ENCODE results near the gene SFRP2. TPM values are rescaled to one million over a fixed set of nuclear protein-coding genes. Genes with fewer than 3 reads are reported as not detected.

Gene SFRP2
- total and polyA plus RNA-seq, 2 donors from 2014 or later = 4.1 TPM; not detected in 1

DNA sequence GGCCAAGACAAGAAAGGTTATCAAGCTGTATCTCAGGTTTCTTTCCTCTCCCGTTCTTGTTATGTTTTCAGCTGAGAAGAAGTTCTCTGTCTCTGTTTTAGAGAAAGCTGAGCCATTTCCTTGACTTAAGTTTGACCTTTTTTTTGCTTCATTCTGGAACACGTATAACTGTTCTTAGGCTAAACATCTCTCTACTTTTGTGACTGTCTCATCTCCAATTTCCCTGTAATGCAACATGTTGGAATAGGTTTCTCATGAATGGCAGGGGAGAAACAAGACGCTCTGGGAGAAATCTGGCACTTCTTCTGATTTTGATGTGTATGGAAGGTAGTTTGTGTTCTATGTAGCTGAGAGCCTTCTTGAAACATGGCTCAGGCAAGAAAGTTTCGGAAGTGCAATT is 36.2 kb upstream of the SFRP2 start:
- intact Hi-C loops (cut with DNase I) = no loop called here

DNA sequence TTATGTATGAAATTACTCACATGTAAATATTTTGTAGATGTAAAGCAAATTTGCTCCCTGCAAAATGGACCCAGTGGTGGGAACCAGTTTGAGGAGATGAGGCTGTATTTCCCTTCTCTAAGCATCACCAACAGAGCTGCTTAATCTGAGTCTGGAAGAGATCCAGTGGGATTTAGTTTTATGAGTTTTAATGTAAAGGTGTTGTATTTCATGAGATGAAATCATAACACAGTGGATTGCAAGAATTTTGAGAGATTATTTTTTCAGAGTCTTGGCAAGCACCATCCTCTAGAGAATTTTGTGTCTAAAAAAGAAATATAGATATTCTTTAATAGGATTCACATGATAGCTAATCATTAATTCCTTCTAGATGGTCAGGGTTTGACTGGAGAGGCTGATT is 35.6 kb upstream of the SFRP2 start:
- no peak overlapping the region for H3K4me3 ChIP-seq (ENCODE audit: low read length in 3 of 3)
- H3K4me1 ChIP-seq (ENCODE audit: control insufficient read depth in 2 of 3, insufficient read depth in 2 of 3, low read depth in 1 of 3, low read length in 3 of 3) = no peaks in the 10 kb centered on the region
- intact Hi-C loops (cut with DNase I) = no loop called here
- no peaks in the 10 kb centered on the region for H3K9me3 ChIP-seq (ENCODE audit: control insufficient read depth in 2 of 3, insufficient read depth in 1 of 3, low read length in 3 of 3)
- H3K27me3 ChIP-seq (ENCODE audit: control insufficient read depth, insufficient read depth, low read length) = no peaks in the 10 kb centered on the region
- no peak overlapping the region for H3K27ac ChIP-seq (ENCODE audit: low read depth in 2 of 2, low read length in 2 of 2)
- TF ChIP-seq, protein P1, sequence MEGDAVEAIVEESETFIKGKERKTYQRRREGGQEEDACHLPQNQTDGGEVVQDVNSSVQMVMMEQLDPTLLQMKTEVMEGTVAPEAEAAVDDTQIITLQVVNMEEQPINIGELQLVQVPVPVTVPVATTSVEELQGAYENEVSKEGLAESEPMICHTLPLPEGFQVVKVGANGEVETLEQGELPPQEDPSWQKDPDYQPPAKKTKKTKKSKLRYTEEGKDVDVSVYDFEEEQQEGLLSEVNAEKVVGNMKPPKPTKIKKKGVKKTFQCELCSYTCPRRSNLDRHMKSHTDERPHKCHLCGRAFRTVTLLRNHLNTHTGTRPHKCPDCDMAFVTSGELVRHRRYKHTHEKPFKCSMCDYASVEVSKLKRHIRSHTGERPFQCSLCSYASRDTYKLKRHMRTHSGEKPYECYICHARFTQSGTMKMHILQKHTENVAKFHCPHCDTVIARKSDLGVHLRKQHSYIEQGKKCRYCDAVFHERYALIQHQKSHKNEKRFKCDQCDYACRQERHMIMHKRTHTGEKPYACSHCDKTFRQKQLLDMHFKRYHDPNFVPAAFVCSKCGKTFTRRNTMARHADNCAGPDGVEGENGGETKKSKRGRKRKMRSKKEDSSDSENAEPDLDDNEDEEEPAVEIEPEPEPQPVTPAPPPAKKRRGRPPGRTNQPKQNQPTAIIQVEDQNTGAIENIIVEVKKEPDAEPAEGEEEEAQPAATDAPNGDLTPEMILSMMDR (IDR thresholded peaks at IDR 0.05; ENCODE audit: borderline replicate concordance, extremely low read depth, insufficient read depth) = no peak
- FAIRE-seq = no peak
- no peaks in the 10 kb centered on the region for H3K36me3 ChIP-seq (ENCODE audit: control insufficient read depth in 2 of 3, insufficient read depth in 3 of 3, low read length in 3 of 3)
- H3K9ac ChIP-seq (ENCODE audit: low read length in 3 of 3) = no peak overlapping the region
- DNase-seq = no peak

More for the DNA sequence above, 36.2 kb upstream of the SFRP2 start:
- Histone ChIP-seq H3K9me3 (ENCODE audit: control insufficient read depth in 2 of 3, insufficient read depth in 1 of 3, low read length in 3 of 3) (no peaks in the 10 kb centered on the region), H3K27me3 (ENCODE audit: control insufficient read depth, insufficient read depth, low read length) (no peaks in the 10 kb centered on the region), H3K4me3 (ENCODE audit: low read length in 3 of 3) (no peak overlapping the region), H3K36me3 (ENCODE audit: control insufficient read depth in 2 of 3, insufficient read depth in 3 of 3, low read length in 3 of 3) (no peaks in the 10 kb centered on the region), H3K4me1 (ENCODE audit: control insufficient read depth in 2 of 3, insufficient read depth in 2 of 3, low read depth in 1 of 3, low read length in 3 of 3) (no peaks in the 10 kb centered on the region), H3K27ac (ENCODE audit: low read depth in 2 of 2, low read length in 2 of 2) (no peak overlapping the region), H3K9ac (ENCODE audit: low read length in 3 of 3) (no peak overlapping the region)
- DNase-seq (no peak), FAIRE-seq (no peak)
- TF ChIP-seq, protein P1 (IDR thresholded peaks at IDR 0.05; ENCODE audit: borderline replicate concordance, extremely low read depth, insufficient read depth) = no peak

DNA sequence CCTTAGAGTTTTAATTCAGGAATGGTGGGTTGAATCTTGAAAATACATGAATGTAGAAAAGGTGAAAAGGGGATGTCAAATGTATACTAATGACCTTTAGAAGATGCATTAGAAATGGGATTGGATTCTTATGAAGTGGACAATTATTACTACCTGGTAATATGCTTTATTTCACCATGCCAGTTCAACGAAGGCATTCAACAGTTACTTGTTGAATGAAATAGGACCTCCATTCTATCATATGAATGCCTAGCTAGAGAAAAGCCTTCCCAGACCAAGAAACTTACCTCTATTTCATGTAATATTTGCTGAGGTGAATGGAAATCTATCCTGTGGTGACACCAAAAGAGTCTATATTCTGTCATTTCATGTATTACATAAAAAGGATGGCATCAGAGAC is 34.6 kb upstream of the SFRP2 start:
- TF ChIP-seq, protein P1 (IDR thresholded peaks at IDR 0.05; ENCODE audit: borderline replicate concordance, extremely low read depth, insufficient read depth) = no peak
- no peak for DNase-seq
- no peaks in the 10 kb centered on the region for H3K27me3 ChIP-seq (ENCODE audit: control insufficient read depth, insufficient read depth, low read length)
- no peak for FAIRE-seq
- H3K4me1 ChIP-seq (ENCODE audit: control insufficient read depth in 2 of 3, insufficient read depth in 2 of 3, low read depth in 1 of 3, low read length in 3 of 3) = no peaks in the 10 kb centered on the region
- intact Hi-C loops (cut with DNase I) = no loop called here
- H3K9me3 ChIP-seq (ENCODE audit: control insufficient read depth in 2 of 3, insufficient read depth in 1 of 3, low read length in 3 of 3) = no peaks in the 10 kb centered on the region
- no peaks in the 10 kb centered on the region for H3K36me3 ChIP-seq (ENCODE audit: control insufficient read depth in 2 of 3, insufficient read depth in 3 of 3, low read length in 3 of 3)
- H3K27ac ChIP-seq (ENCODE audit: low read depth in 2 of 2, low read length in 2 of 2) = no peak overlapping the region
- H3K9ac ChIP-seq (ENCODE audit: low read length in 3 of 3) = no peak overlapping the region
- H3K4me3 ChIP-seq (ENCODE audit: low read length in 3 of 3) = no peak overlapping the region

DNA sequence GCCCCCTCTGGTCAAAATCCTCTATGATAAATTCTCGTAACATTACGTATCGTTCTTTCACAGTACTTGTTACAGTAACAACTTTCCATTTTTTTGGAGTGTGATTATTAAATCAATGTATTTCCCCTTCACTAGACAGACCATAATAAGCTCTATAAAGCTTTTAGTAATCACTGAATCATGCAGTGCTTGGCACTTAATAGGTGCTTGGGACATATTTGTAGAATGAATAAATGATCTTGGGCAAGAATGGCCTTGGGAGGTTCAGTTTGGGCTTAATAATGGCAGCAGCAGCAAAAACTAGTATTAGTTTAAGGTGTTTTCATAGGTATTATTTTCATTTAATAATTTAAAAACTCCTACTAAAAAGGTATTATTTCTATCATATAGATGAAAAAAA is 33.4 kb upstream of the SFRP2 start:
- H3K9me3 ChIP-seq (ENCODE audit: control insufficient read depth in 2 of 3, insufficient read depth in 1 of 3, low read length in 3 of 3) = no peaks in the 10 kb centered on the region
- no peak overlapping the region for H3K9ac ChIP-seq (ENCODE audit: low read length in 3 of 3)
- TF ChIP-seq, protein P1 (IDR thresholded peaks at IDR 0.05; ENCODE audit: borderline replicate concordance, extremely low read depth, insufficient read depth) = no peak
- H3K27ac ChIP-seq (ENCODE audit: low read depth in 2 of 2, low read length in 2 of 2) = no peak overlapping the region
- H3K4me1 ChIP-seq (ENCODE audit: control insufficient read depth in 2 of 3, insufficient read depth in 2 of 3, low read depth in 1 of 3, low read length in 3 of 3) = no peaks in the 10 kb centered on the region
- FAIRE-seq (no peak), DNase-seq (no peak)
- no peaks in the 10 kb centered on the region for H3K36me3 ChIP-seq (ENCODE audit: control insufficient read depth in 2 of 3, insufficient read depth in 3 of 3, low read length in 3 of 3)
- H3K27me3 ChIP-seq (ENCODE audit: control insufficient read depth, insufficient read depth, low read length) = no peaks in the 10 kb centered on the region
- no peak overlapping the region for H3K4me3 ChIP-seq (ENCODE audit: low read length in 3 of 3)
- intact Hi-C loops (cut with DNase I) = no loop called here

All from kidney (tissue), 14 donors.